GM19238 (cell line): ENCODE measurements around the gene PTAR1.

Source experiments
- DNase-seq: peaks from one replicate; pipeline ENCODE4 v3.0.0; 2011; ENCODE audit warnings: low spot score; ENCODE audit not compliant: insufficient read length

Gene PTAR1

GRCh38 chr9:69750085-69750484, 9.7 kb downstream of the PTAR1 start:
- DNase-seq: no peak

- DNase-seq: no peak
Measured at GRCh38 chr9:69748304-69748703, 11.5 kb downstream of the PTAR1 start.

GRCh38 chr9:69746859-69747560, 12.8 kb downstream of the PTAR1 start:
- DNase-seq: no peak

GRCh38 chr9:69745716-69746437, 13.9 kb downstream of the PTAR1 start:
- no peak for DNase-seq

GRCh38 chr9:69744688-69745380, 15.0 kb downstream of the PTAR1 start:
- DNase-seq: no peak

GRCh38 chr9:69743930-69744329, 15.9 kb downstream of the PTAR1 start:
- no peak for DNase-seq

- no peak for DNase-seq
Measured at GRCh38 chr9:69740872-69741505, 18.8 kb downstream of the PTAR1 start.

GRCh38 chr9:69731348-69731747, 28.5 kb downstream of the PTAR1 start:
- no peak for DNase-seq

- DNase-seq: no peak
Measured at GRCh38 chr9:69719983-69720382, 39.8 kb downstream of the PTAR1 start.

GRCh38 chr9:69719367-69719766, 40.4 kb downstream of the PTAR1 start:
- DNase-seq: no peak

- no peak for DNase-seq
Measured at GRCh38 chr9:69718218-69718617, 41.6 kb downstream of the PTAR1 start.

GRCh38 chr9:69715825-69716224, 44.0 kb downstream of the PTAR1 start:
- no peak for DNase-seq

GRCh38 chr9:69715096-69715495, 44.7 kb downstream of the PTAR1 start:
- no peak for DNase-seq

- no peak for DNase-seq
Measured at GRCh38 chr9:69697475-69697874, 62.3 kb downstream of the PTAR1 start.

GRCh38 chr9:69696802-69697201, 63.0 kb downstream of the PTAR1 start:
- DNase-seq: no peak

GRCh38 chr9:69689991-69690538, 69.7 kb downstream of the PTAR1 start:
- DNase-seq: no peak

GRCh38 chr9:69683927-69684326, 75.9 kb downstream of the PTAR1 start:
- no peak for DNase-seq

GRCh38 chr9:69678843-69679538, 80.8 kb downstream of the PTAR1 start:
- DNase-seq: no peak

- no peak for DNase-seq
Measured at GRCh38 chr9:69677931-69678330, 81.9 kb downstream of the PTAR1 start.

- no peak for DNase-seq
Measured at GRCh38 chr9:69675563-69675962, 84.2 kb downstream of the PTAR1 start.
